Heart left ventricle (tissue), 13 donors: ENCODE data around the gene STIM2.

ENCODE experiments used
- CTCF ChIP-seq, 12 donors: fragments of 200-600 bp; sonication (generic) in 4 of 12; IDR thresholded peaks; one replicate each; pipeline versions ENCODE4 v1.5.0 to v1.8.0; 2018 to 2022; ENCODE audit warnings: antibody characterized with exemption in 12 of 12, mild to moderate bottlenecking in 5 of 12
- POLR2A ChIP-seq, 2 donors: fragments of 450-650 bp; IDR thresholded peaks; one replicate each; pipeline ENCODE4 v1.6.1; 2017; ENCODE audit warnings: antibody characterized with exemption in 2 of 2, mild to moderate bottlenecking in 2 of 2, moderate library complexity in 2 of 2
- donor health status: ischemic (EF 13 %, LVEDD 7.1; RV severe dilation, severe dysfunction).
- donor health status: DM: no; HTN: yes; CAD: no.
- donor health status: DM: no; HTN: no; CAD: no.
- donor health status: ischemic (EF 25% LVEDD 6.9; RV normal size, moderate dysfunction).
- donor health status: ischemic (EF 25% LVEDD 5.7; RV mildly dilated, moderate dysfunction).
- donor health status: ischemic (EF 35%, LVEDD 5.7; RV mildly dilated, moderate dysfunction).
- donor health status: nonischemic (EF 11% LVEDD 7.7; RV severe dilation, severe dysfunction).
- donor health status: DM: yes; HTN: yes; CAD: no.
- donor health status: PGD.
- donor health status: ischemic (EF 29% LVEDD 5.4; RV normal size, mild dysfunction).
- donor health status: nonischemic (EF 23%, LVEDD 6.1; RV moderate dilation, normal function).

- no peak for TF ChIP-seq POLR2A (IDR thresholded peaks at IDR 0.05)
- no peak for TF ChIP-seq CTCF (IDR thresholded peaks at IDR 0.05)
Measured at GRCh38 chr4:26942871-26943270, 82.2 kb downstream of the STIM2 start.
